Transverse colon (tissue), 4 donors: ENCODE data around the gene SRGAP2B.
"Not testable (repeated sequence)": the region's sequence is repeated elsewhere in the genome, so short reads cannot be mapped to it uniquely, and the experiment has no call there.

Source experiments
- CTCF ChIP-seq, 5 experiments: fragments of 200-600 bp in 3 of 5; fragments of 450-650 bp in 2 of 5; sonication (generic) in 3 of 5; IDR thresholded peaks; 1 replicate in 2 of 5; 2 replicates in 3 of 5; pipeline ENCODE4 v1.5.1; 2016 to 2017; ENCODE audit warnings: antibody characterized with exemption in 5 of 5, inconsistent platforms in 3 of 5, mild to moderate bottlenecking in 2 of 5, moderate library complexity in 1 of 5
- EP300 ChIP-seq: sonication (generic); formaldehyde crosslinking; IDR thresholded peaks from one replicate; pipeline ENCODE4 v1.6.1; 2017; ENCODE audit warnings: antibody characterized with exemption, low read depth
- POLR2A ChIP-seq: fragments of 450-650 bp; IDR thresholded peaks from one replicate; pipeline ENCODE4 v1.6.1; 2016; ENCODE audit warnings: antibody characterized with exemption, mild to moderate bottlenecking, moderate library complexity
- POLR2AphosphoS5 ChIP-seq, 3 donors: sonication (generic); formaldehyde crosslinking; IDR thresholded peaks; one replicate each; pipeline ENCODE4 v1.6.1; 2016; ENCODE audit warnings: antibody characterized with exemption in 3 of 3

GRCh38 chr1:145093517-145094149 lies 1.5 kb downstream of the SRGAP2B start:
- TF ChIP-seq POLR2A; CTCF (IDR thresholded peaks at IDR 0.05); POLR2AphosphoS5 (IDR thresholded peaks at IDR 0.05); EP300: not testable (repeated sequence)
